Neuronal stem cell (in vitro differentiated cells): ENCODE measurements around the gene RDX.

Experiments
- DNase-seq: peaks from one replicate; pipeline ENCODE4 v3.0.0-alpha.2; 2013; ENCODE audit warnings: low spot score
- H2AFZ ChIP-seq: one replicate; pipeline ENCODE4 v1.6.1; 2013; ENCODE audit warnings: mild to moderate bottlenecking, low read length, inconsistent platforms
- H2AK5ac ChIP-seq: 2 replicates; pipeline ENCODE4 v1.6.1; 2013; ENCODE audit warnings: low read depth, mild to moderate bottlenecking, inconsistent platforms, low read length, moderate library complexity, mixed read lengths
- H2BK120ac ChIP-seq: 2 replicates; pipeline ENCODE4 v1.6.1; 2013; ENCODE audit warnings: low read depth, mild to moderate bottlenecking, inconsistent platforms, low read length, moderate library complexity, mixed read lengths
- H2BK12ac ChIP-seq: one replicate; pipeline ENCODE4 v1.6.1; 2013; ENCODE audit warnings: low read length, inconsistent platforms
- H2BK15ac ChIP-seq: 2 replicates; pipeline ENCODE4 v1.6.1; 2013; ENCODE audit warnings: mild to moderate bottlenecking, low read length, inconsistent platforms, mixed read lengths
- H2BK5ac ChIP-seq: one replicate; pipeline ENCODE4 v1.6.1; 2013; ENCODE audit warnings: inconsistent platforms, mild to moderate bottlenecking, low read length, moderate library complexity
- H3K14ac ChIP-seq: one replicate; pipeline ENCODE4 v1.6.1; 2013; ENCODE audit warnings: low read length, inconsistent platforms
- H3K18ac ChIP-seq: 2 replicates; pipeline ENCODE4 v1.6.1; 2013; ENCODE audit warnings: low read length, inconsistent platforms
- H3K23ac ChIP-seq: 2 replicates; pipeline ENCODE4 v1.6.1; 2013; ENCODE audit warnings: low read depth, mild to moderate bottlenecking, mixed read lengths, low read length, inconsistent platforms; ENCODE audit not compliant: poor library complexity
- H3K27ac ChIP-seq: replicated peaks from 3 replicates; pipeline ENCODE4 v1.5.1; 2013; ENCODE audit warnings: low read length, inconsistent platforms
- H3K27me3 ChIP-seq, 3 experiments: 2 replicates each; pipeline ENCODE4 v1.6.1; 2013; ENCODE audit warnings: low read length in 3 of 3, mild to moderate bottlenecking in 2 of 3, inconsistent platforms in 1 of 3, low read depth in 1 of 3, mixed read lengths in 1 of 3, moderate library complexity in 1 of 3; ENCODE audit not compliant: control insufficient read depth in 3 of 3, insufficient read depth in 3 of 3
- H3K36me3 ChIP-seq, 2 donors: replicated peaks in 1 of 2; 2 replicates each; pipeline ENCODE4 v1.6.1; 2013; ENCODE audit warnings: low read length in 2 of 2; ENCODE audit not compliant: control insufficient read depth in 2 of 2, insufficient read depth in 2 of 2
- H3K4ac ChIP-seq: 2 replicates; pipeline ENCODE4 v1.6.1; 2013; ENCODE audit warnings: inconsistent platforms, mild to moderate bottlenecking, low read length, moderate library complexity
- H3K4me1 ChIP-seq, 2 donors: 1 replicate in 1 of 2; 2 replicates in 1 of 2; pipeline ENCODE4 v1.6.1; 2013; ENCODE audit warnings: low read length in 2 of 2, low read depth in 1 of 2; ENCODE audit not compliant: control insufficient read depth in 2 of 2, insufficient read depth in 1 of 2
- H3K4me2 ChIP-seq: one replicate; pipeline ENCODE4 v1.6.1; 2013; ENCODE audit warnings: mild to moderate bottlenecking, low read length, inconsistent platforms; ENCODE audit not compliant: insufficient read depth, poor library complexity, severe bottlenecking
- H3K4me3 ChIP-seq, 2 donors: 2 replicates each; pipeline ENCODE4 v1.5.1; 2013; ENCODE audit warnings: low read length in 2 of 2, mild to moderate bottlenecking in 2 of 2, inconsistent platforms in 1 of 2, moderate library complexity in 1 of 2
- H3K79me1 ChIP-seq: one replicate; pipeline ENCODE4 v1.6.1; 2013; ENCODE audit warnings: low read depth, mild to moderate bottlenecking, inconsistent platforms, low read length, moderate library complexity
- H3K9ac ChIP-seq: one replicate; pipeline ENCODE4 v1.6.1; 2013; ENCODE audit warnings: mild to moderate bottlenecking, low read depth, low read length, inconsistent platforms; ENCODE audit not compliant: poor library complexity
- H3K9me3 ChIP-seq, 2 donors: replicated peaks in 1 of 2; 2 replicates each; pipeline versions ENCODE3 to v1.6.1; 2013; ENCODE audit warnings: low read length in 2 of 2, mild to moderate bottlenecking in 2 of 2, inconsistent platforms in 1 of 2, low read depth in 1 of 2, mixed read lengths in 1 of 2, moderate library complexity in 1 of 2; ENCODE audit not compliant: control insufficient read depth in 2 of 2, insufficient read depth in 1 of 2
- H4K8ac ChIP-seq: one replicate; pipeline ENCODE4 v1.6.1; 2013; ENCODE audit warnings: low read depth, mild to moderate bottlenecking, inconsistent platforms, low read length, moderate library complexity
- H4K91ac ChIP-seq: one replicate; pipeline ENCODE4 v1.6.1; 2013; ENCODE audit warnings: low read length, low read depth, mild to moderate bottlenecking, inconsistent platforms; ENCODE audit not compliant: poor library complexity
- WGBS, 2 donors: extraction: QIAGEN DNeasy Blood & Tissue Kit; methylation state at CpG; one replicate each; pipeline ENCODE4 v1.1.7; 2013; ENCODE audit warnings: missing lambda C conversion rate in 2 of 2, mixed read lengths in 1 of 2; ENCODE audit not compliant: insufficient read length in 2 of 2, insufficient replicate concordance in 1 of 2; ENCODE audit errors: extremely low coverage in 2 of 2; 5-methylcytosine and 5-hydroxymethylcytosine counted together

RDX gene

DNA sequence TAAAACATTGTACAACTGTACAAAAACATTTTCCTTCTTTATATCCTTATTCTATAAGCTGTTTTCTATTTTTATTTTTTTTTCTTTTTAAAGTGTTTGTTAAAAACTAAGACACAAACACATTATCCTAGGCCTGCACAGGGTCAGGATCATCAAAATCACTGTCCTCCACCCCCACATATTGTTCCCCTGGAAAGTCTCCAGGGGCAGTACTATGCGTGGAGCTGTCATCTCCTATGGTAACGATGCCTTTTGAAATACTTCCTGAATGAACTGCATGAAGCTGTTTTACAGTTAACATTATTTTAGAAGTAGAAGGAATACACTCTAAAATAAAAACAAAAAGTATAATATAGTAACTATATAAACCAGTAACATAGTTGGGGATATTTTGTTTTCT, 136.0 kb downstream of the RDX start:
- H3K4me1 ChIP-seq, result no peaks in the 10 kb centered on the region
- H3K79me1 ChIP-seq, result no peaks in the 10 kb centered on the region
- no peak overlapping the region for H2AFZ ChIP-seq
- H4K91ac ChIP-seq, result no peak overlapping the region
- H2BK15ac ChIP-seq, result no peak overlapping the region
- H3K27ac ChIP-seq, result no peak overlapping the region
- DNase-seq, result no peak
- no CpG with 5 or more reads among the region's 2 CpGs for WGBS, 2 donors
- H3K18ac ChIP-seq, result no peak overlapping the region
- H3K36me3 ChIP-seq, result peaks cover 30 to 97% of the 10 kb centered on the region in 2 donors
- no peak overlapping the region for H4K8ac ChIP-seq
- no peak overlapping the region for H2BK120ac ChIP-seq
- H2BK12ac ChIP-seq, result no peak overlapping the region
- no peak overlapping the region for H3K9ac ChIP-seq
- no peaks in the 10 kb centered on the region for H3K9me3 ChIP-seq
- no peaks in the 10 kb centered on the region for H3K27me3 ChIP-seq
- H3K23ac ChIP-seq, result no peak overlapping the region
- no peak overlapping the region for H3K4me2 ChIP-seq
- H2AK5ac ChIP-seq, result no peak overlapping the region
- no peak overlapping the region for H3K4me3 ChIP-seq
- no peak overlapping the region for H3K4ac ChIP-seq
- H2BK5ac ChIP-seq, result no peak overlapping the region
- H3K14ac ChIP-seq, result no peak overlapping the region

- DNase-seq, result no peak
- no peak overlapping the region for H3K18ac ChIP-seq
- H2BK15ac ChIP-seq, result no peak overlapping the region
- H4K8ac ChIP-seq, result no peak overlapping the region
- no peak overlapping the region for H3K4me3 ChIP-seq
- H3K9ac ChIP-seq, result no peak overlapping the region
- H2BK5ac ChIP-seq, result no peak overlapping the region
- no peak overlapping the region for H2BK12ac ChIP-seq
- no peak overlapping the region for H3K23ac ChIP-seq
- H2AFZ ChIP-seq, result no peak overlapping the region
- H4K91ac ChIP-seq, result no peak overlapping the region
- no peaks in the 10 kb centered on the region for H3K4me1 ChIP-seq
- no peak overlapping the region for H3K4me2 ChIP-seq
- no peak overlapping the region for H3K14ac ChIP-seq
- no CpG with 5 or more reads among the region's 3 CpGs for WGBS, 2 donors
- H3K9me3 ChIP-seq, result no peaks in the 10 kb centered on the region
- H3K27me3 ChIP-seq, result no peaks in the 10 kb centered on the region
- peaks cover 26 to 97% of the 10 kb centered on the region in 2 donors for H3K36me3 ChIP-seq
- H2BK120ac ChIP-seq, result no peak overlapping the region
- H3K79me1 ChIP-seq, result no peaks in the 10 kb centered on the region
- H2AK5ac ChIP-seq, result no peak overlapping the region
- no peak overlapping the region for H3K4ac ChIP-seq
- H3K27ac ChIP-seq, result no peak overlapping the region
Measured at GRCh38 chr11:110160016-110160415, 136.4 kb downstream of the RDX start.

DNA sequence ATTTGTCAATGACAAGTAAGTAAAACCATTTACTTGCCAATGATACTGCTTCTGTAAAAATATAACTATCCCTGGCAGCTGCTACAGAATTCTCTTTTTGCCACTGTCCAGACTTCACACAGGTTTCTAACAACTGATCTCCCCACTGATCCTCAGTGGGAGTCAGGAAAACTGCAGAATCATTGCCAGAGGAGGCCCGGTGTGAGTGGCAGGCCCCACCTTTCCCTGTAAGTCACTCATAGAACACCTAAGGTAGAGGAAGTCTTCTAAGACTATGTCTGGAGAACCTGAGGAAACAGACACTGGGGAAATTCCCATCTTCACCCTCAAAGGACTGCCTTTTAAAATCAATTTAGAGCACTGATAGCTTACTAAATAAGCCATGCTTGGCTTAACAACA, 136.9 kb downstream of the RDX start:
- no peak overlapping the region for H3K4me2 ChIP-seq
- H3K14ac ChIP-seq, result no peak overlapping the region
- no peak for DNase-seq
- no peak overlapping the region for H4K91ac ChIP-seq
- no peak overlapping the region for H3K4me3 ChIP-seq
- H2BK5ac ChIP-seq, result no peak overlapping the region
- H3K4ac ChIP-seq, result no peak overlapping the region
- no peak overlapping the region for H4K8ac ChIP-seq
- H3K18ac ChIP-seq, result no peak overlapping the region
- no CpG with 5 or more reads among the region's 1 CpG for WGBS, 2 donors
- H3K79me1 ChIP-seq, result no peaks in the 10 kb centered on the region
- no peak overlapping the region for H3K27ac ChIP-seq
- H3K27me3 ChIP-seq, result no peaks in the 10 kb centered on the region
- no peak overlapping the region for H2AK5ac ChIP-seq
- no peak overlapping the region for H2BK15ac ChIP-seq
- H3K9ac ChIP-seq, result no peak overlapping the region
- no peak overlapping the region for H2AFZ ChIP-seq
- H3K23ac ChIP-seq, result no peak overlapping the region
- no peak overlapping the region for H2BK120ac ChIP-seq
- H3K4me1 ChIP-seq, result no peaks in the 10 kb centered on the region
- H3K9me3 ChIP-seq, result no peaks in the 10 kb centered on the region
- no peak overlapping the region for H2BK12ac ChIP-seq
- peaks cover 21 to 97% of the 10 kb centered on the region in 2 donors for H3K36me3 ChIP-seq

DNA sequence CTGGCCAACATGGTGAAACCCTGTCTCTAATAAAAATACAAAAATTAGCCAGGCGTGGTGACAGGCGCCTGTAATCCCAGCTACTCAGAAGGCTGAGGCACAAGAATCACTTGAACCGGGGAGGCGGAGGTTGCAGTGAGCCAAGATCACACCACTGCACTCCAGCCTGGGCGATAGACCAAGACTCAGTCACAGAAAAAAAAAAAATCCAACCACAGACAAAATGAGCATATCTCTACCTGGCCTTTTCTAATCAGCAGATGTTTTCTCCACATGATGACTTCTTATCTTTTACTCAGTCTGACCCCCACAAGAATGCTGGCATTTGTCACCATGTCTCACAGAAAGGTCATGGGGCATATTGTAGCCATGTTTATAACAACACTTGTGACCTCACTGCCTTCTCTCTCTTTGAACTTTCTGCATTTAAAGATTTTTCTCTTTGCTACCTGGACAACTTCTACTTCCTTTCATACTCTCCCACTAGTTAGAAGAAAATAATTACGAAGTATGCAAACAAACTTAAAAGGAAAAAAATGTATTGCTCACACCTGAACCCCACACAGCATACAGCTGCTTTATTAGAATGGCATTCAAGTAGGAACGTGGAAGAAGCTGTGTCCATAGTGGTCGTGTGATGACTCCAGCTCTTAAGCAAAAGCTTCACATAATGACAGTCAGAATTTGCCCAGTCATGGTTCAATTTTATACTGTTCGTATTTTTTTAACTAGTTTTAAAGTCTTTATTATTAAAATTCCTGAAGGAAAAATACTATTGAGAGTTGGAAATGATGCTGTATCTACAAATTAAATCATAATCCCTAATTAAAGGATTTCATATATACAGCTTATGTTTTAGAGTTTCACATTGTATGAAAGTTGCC, 137.9 kb downstream of the RDX start:
- Histone ChIP-seq H2BK5ac (no peak overlapping the region), H4K91ac (no peak overlapping the region), H2BK12ac (no peak overlapping the region)

More for the DNA sequence above, 137.9 kb downstream of the RDX start:
- H3K4me1 ChIP-seq, result no peaks in the 10 kb centered on the region
- no peak overlapping the region for H3K4me2 ChIP-seq
- no peak overlapping the region for H3K14ac ChIP-seq
- H2BK15ac ChIP-seq, result no peak overlapping the region
- no CpG with 5 or more reads among the region's 9 CpGs for WGBS, 2 donors
- no peak overlapping the region for H3K9ac ChIP-seq
- no peak overlapping the region for H2AK5ac ChIP-seq
- no peak overlapping the region for H3K27ac ChIP-seq
- DNase-seq, result no peak
- H3K9me3 ChIP-seq, result no peaks in the 10 kb centered on the region
- H3K18ac ChIP-seq, result no peak overlapping the region
- no peak overlapping the region for H4K8ac ChIP-seq
- H3K23ac ChIP-seq, result no peak overlapping the region
- H2BK120ac ChIP-seq, result no peak overlapping the region
- H3K36me3 ChIP-seq, result peaks cover 16 to 97% of the 10 kb centered on the region in 2 donors
- no peak overlapping the region for H3K4me3 ChIP-seq
- no peaks in the 10 kb centered on the region for H3K79me1 ChIP-seq
- H3K27me3 ChIP-seq, result no peaks in the 10 kb centered on the region
- no peak overlapping the region for H2AFZ ChIP-seq
- no peak overlapping the region for H3K4ac ChIP-seq
